Mesenchymal stem cell (in vitro differentiated cells and primary cell): ENCODE results near the gene PKP2.

Experiments
- DNase-seq: peaks from one replicate; pipeline ENCODE4 v3.0.0-alpha.2; 2013
- H2AFZ ChIP-seq: one replicate; pipeline ENCODE4 v1.6.1; 2013; ENCODE audit warnings: low read depth, mild to moderate bottlenecking, control low read depth, inconsistent platforms, low read length, moderate library complexity
- H2AK5ac ChIP-seq: 2 replicates; pipeline ENCODE4 v1.6.1; 2013; ENCODE audit warnings: low read length, moderate library complexity, mild to moderate bottlenecking, inconsistent platforms; ENCODE audit not compliant: severe bottlenecking
- H2BK120ac ChIP-seq: one replicate; pipeline ENCODE4 v1.6.1; 2013; ENCODE audit warnings: low read depth, mild to moderate bottlenecking, inconsistent platforms, low read length, moderate library complexity
- H2BK12ac ChIP-seq, 2 experiments: one replicate each; pipeline ENCODE4 v1.6.1; 2013; ENCODE audit warnings: inconsistent platforms in 2 of 2, low read length in 2 of 2, mild to moderate bottlenecking in 2 of 2, moderate library complexity in 2 of 2, control low read depth in 1 of 2
- H2BK15ac ChIP-seq: one replicate; pipeline ENCODE4 v1.6.1; 2013; ENCODE audit warnings: mild to moderate bottlenecking, low read depth, inconsistent platforms; ENCODE audit not compliant: poor library complexity, severe bottlenecking
- H2BK5ac ChIP-seq: 2 replicates; pipeline ENCODE4 v1.6.1; 2013; ENCODE audit warnings: low read depth, mild to moderate bottlenecking, low read length, control low read depth, inconsistent platforms; ENCODE audit not compliant: poor library complexity, severe bottlenecking
- H3K14ac ChIP-seq, 2 experiments: one replicate each; pipeline ENCODE4 v1.6.1; 2013; ENCODE audit warnings: inconsistent platforms in 2 of 2, low read length in 2 of 2, control low read depth in 1 of 2, mild to moderate bottlenecking in 1 of 2, moderate library complexity in 1 of 2
- H3K18ac ChIP-seq, 2 experiments: one replicate each; pipeline ENCODE4 v1.6.1; 2013; ENCODE audit warnings: inconsistent platforms in 2 of 2, low read length in 2 of 2, control low read depth in 1 of 2, low read depth in 1 of 2, mild to moderate bottlenecking in 1 of 2
- H3K23ac ChIP-seq, 2 experiments: one replicate each; pipeline ENCODE4 v1.6.1; 2013; ENCODE audit warnings: inconsistent platforms in 2 of 2, low read length in 2 of 2, mild to moderate bottlenecking in 2 of 2, moderate library complexity in 2 of 2, control low read depth in 1 of 2
- H3K27ac ChIP-seq: 2 replicates; pipeline ENCODE4 v1.5.1; 2013; ENCODE audit warnings: mild to moderate bottlenecking, moderate library complexity, low read length, control low read depth, inconsistent platforms; ENCODE audit not compliant: poor library complexity, severe bottlenecking
- H3K27me3 ChIP-seq, 2 experiments: 2 replicates each; pipeline versions ENCODE4 v1.6.1 to v1.7.0; 2013; ENCODE audit warnings: low read length in 2 of 2, mild to moderate bottlenecking in 2 of 2, moderate library complexity in 2 of 2, control low read depth in 1 of 2, inconsistent platforms in 1 of 2; ENCODE audit not compliant: control insufficient read depth in 1 of 2, insufficient read depth in 1 of 2
- H3K36me3 ChIP-seq, 2 experiments: 2 replicates each; pipeline versions ENCODE4 v1.6.1 to v1.7.0; 2013; ENCODE audit warnings: low read length in 2 of 2, control low read depth in 1 of 2, inconsistent platforms in 1 of 2, low read depth in 1 of 2, mild to moderate bottlenecking in 1 of 2; ENCODE audit not compliant: insufficient read depth in 2 of 2, control insufficient read depth in 1 of 2
- H3K4ac ChIP-seq, 2 experiments: one replicate each; pipeline ENCODE4 v1.6.1; 2013; ENCODE audit warnings: inconsistent platforms in 2 of 2, low read length in 2 of 2, mild to moderate bottlenecking in 2 of 2, moderate library complexity in 2 of 2, control low read depth in 1 of 2, low read depth in 1 of 2
- H3K4me1 ChIP-seq: 2 replicates; pipeline ENCODE4 v1.6.1; 2013; ENCODE audit warnings: low read depth, low read length, control low read depth; ENCODE audit not compliant: control insufficient read depth, insufficient read depth
- H3K4me2 ChIP-seq: 2 replicates; pipeline ENCODE4 v1.6.1; 2013; ENCODE audit warnings: low read length, mild to moderate bottlenecking, inconsistent platforms; ENCODE audit not compliant: poor library complexity, severe bottlenecking
- H3K4me3 ChIP-seq, 2 experiments: 2 replicates each; pipeline versions ENCODE4 v1.5.1 to v1.7.0; 2013; ENCODE audit warnings: low read length in 2 of 2, mild to moderate bottlenecking in 2 of 2, control low read depth in 1 of 2, low read depth in 1 of 2; ENCODE audit not compliant: insufficient read depth in 1 of 2
- H3K79me1 ChIP-seq: replicated peaks from 2 replicates; pipeline ENCODE4 v1.6.1; 2013; ENCODE audit warnings: mild to moderate bottlenecking, control low read depth, low read length, inconsistent platforms; ENCODE audit not compliant: poor library complexity, severe bottlenecking
- H3K9ac ChIP-seq: 2 replicates; pipeline ENCODE4 v1.7.0; 2013; ENCODE audit warnings: mild to moderate bottlenecking, low read length, moderate library complexity
- H3K9me3 ChIP-seq: 2 replicates; pipeline ENCODE4 v1.7.0; 2013; ENCODE audit warnings: mild to moderate bottlenecking, low read length; ENCODE audit not compliant: control insufficient read depth
- H4K8ac ChIP-seq: one replicate; pipeline ENCODE4 v1.6.1; 2013; ENCODE audit warnings: inconsistent platforms, mild to moderate bottlenecking, low read length, moderate library complexity
- H4K91ac ChIP-seq: one replicate; pipeline ENCODE4 v1.6.1; 2013; ENCODE audit warnings: mild to moderate bottlenecking, low read length, inconsistent platforms
- WGBS: methylation state at CpG from one replicate; pipeline ENCODE4 v1.1.7; 2013; ENCODE audit warnings: mixed read lengths; 5-methylcytosine and 5-hydroxymethylcytosine counted together

Gene PKP2

GRCh38 chr12:32906399-32907165 is 10.0 kb upstream of the PKP2 start:
- Histone ChIP-seq H3K9me3 (no peaks in the 10 kb centered on the region), H3K23ac (no peak overlapping the region)

DNA sequence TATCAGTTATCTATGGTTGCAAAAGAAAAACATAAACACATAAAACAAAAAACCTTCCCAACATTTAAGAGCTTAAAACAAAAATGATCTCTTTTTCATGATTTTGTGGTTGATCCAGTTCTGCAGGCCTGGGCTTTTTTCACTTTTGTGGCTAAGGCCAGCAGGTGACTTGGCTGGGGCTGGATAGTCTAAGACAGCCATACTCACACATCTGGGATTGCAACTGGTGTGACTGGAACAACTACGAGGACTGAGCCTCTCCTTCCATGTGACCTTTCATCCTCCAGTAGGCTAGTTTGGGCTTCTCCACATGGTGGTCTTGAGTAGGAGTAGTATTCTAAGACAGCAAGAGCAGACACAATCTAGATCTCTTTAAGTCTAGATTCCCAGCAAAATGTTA is 7.2 kb upstream of the PKP2 start:
- Histone ChIP-seq H3K4me2 (no peak overlapping the region), H3K23ac (no peak overlapping the region), H3K4me3 (no peak overlapping the region), H3K4ac (no peak overlapping the region), H3K79me1 (no peaks in the 10 kb centered on the region), H2BK15ac (no peak overlapping the region), H3K9me3 (no peaks in the 10 kb centered on the region), H2BK12ac (no peak overlapping the region), H4K8ac (no peak overlapping the region), H3K4me1 (peaks cover 1% of the 10 kb centered on the region), H2AFZ (no peak overlapping the region), H3K9ac (no peak overlapping the region), H3K27ac (no peak overlapping the region), H2AK5ac (no peak overlapping the region), H3K14ac (no peak overlapping the region), H2BK5ac (no peak overlapping the region), H2BK120ac (no peak overlapping the region), H3K18ac (no peak overlapping the region), H3K36me3 (no peaks in the 10 kb centered on the region), H4K91ac (peak overlapping the region; percentile 65), H3K27me3 (peaks cover 0 to 1% of the 10 kb centered on the region in 2 experiments)
- WGBS, result no CpG with 5 or more reads among the region's 1 CpG
- DNase-seq, result no peak

More at GRCh38 chr12:32906399-32907165, 10.0 kb upstream of the PKP2 start:
- H3K27ac ChIP-seq, result no peak overlapping the region
- no peak overlapping the region for H2AFZ ChIP-seq
- no peak overlapping the region for H2BK120ac ChIP-seq
- no peak overlapping the region for H3K4ac ChIP-seq
- WGBS, result 93% methylated on average over 6 of the region's 9 CpGs
- no peak overlapping the region for H3K4me3 ChIP-seq
- H2AK5ac ChIP-seq, result no peak overlapping the region
- no peak overlapping the region for H2BK5ac ChIP-seq
- H2BK15ac ChIP-seq, result no peak overlapping the region
- no peak overlapping the region for H3K14ac ChIP-seq
- H3K9ac ChIP-seq, result no peak overlapping the region
- no peak overlapping the region for H4K8ac ChIP-seq
- no peak overlapping the region for H3K4me2 ChIP-seq
- H3K18ac ChIP-seq, result no peak overlapping the region
- no peaks in the 10 kb centered on the region for H3K27me3 ChIP-seq
- no peaks in the 10 kb centered on the region for H3K36me3 ChIP-seq
- DNase-seq, result no peak
- H4K91ac ChIP-seq, result no peak overlapping the region
- no peaks in the 10 kb centered on the region for H3K79me1 ChIP-seq
- peaks cover 1% of the 10 kb centered on the region for H3K4me1 ChIP-seq
- H2BK12ac ChIP-seq, result no peak overlapping the region

- H3K14ac ChIP-seq, result no peak overlapping the region
- no peak overlapping the region for H3K18ac ChIP-seq
- H2BK5ac ChIP-seq, result no peak overlapping the region
- no peak overlapping the region for H3K27ac ChIP-seq
- H2AK5ac ChIP-seq, result no peak overlapping the region
- peaks cover 1% of the 10 kb centered on the region for H3K4me1 ChIP-seq
- no peak overlapping the region for H3K4me2 ChIP-seq
- H4K91ac ChIP-seq, result no peak overlapping the region
- no peak overlapping the region for H3K4ac ChIP-seq
- no CpG with 5 or more reads among the region's 1 CpG for WGBS
- no peak overlapping the region for H3K9ac ChIP-seq
- no peak overlapping the region for H2BK120ac ChIP-seq
- no peak overlapping the region for H3K23ac ChIP-seq
- H3K27me3 ChIP-seq, result peaks cover 0 to 5% of the 10 kb centered on the region in 2 experiments
- H2AFZ ChIP-seq, result no peak overlapping the region
- H3K4me3 ChIP-seq, result no peak overlapping the region
- no peak for DNase-seq
- H3K9me3 ChIP-seq, result no peaks in the 10 kb centered on the region
- H4K8ac ChIP-seq, result no peak overlapping the region
- H2BK12ac ChIP-seq, result no peak overlapping the region
- H3K36me3 ChIP-seq, result no peaks in the 10 kb centered on the region
- H2BK15ac ChIP-seq, result no peak overlapping the region
- H3K79me1 ChIP-seq, result no peaks in the 10 kb centered on the region
Measured at GRCh38 chr12:32903318-32903717, 6.7 kb upstream of the PKP2 start.

GRCh38 chr12:32902287-32902997 is 5.9 kb upstream of the PKP2 start:
- H3K4me2 ChIP-seq, result no peak overlapping the region
- H2BK12ac ChIP-seq, result no peak overlapping the region
- no peak overlapping the region for H2BK120ac ChIP-seq
- no peaks in the 10 kb centered on the region for H3K36me3 ChIP-seq
- H3K27me3 ChIP-seq, result peaks cover 0 to 14% of the 10 kb centered on the region in 2 experiments
- WGBS, result 94% methylated on average over 3 of the region's 4 CpGs
- H3K79me1 ChIP-seq, result no peaks in the 10 kb centered on the region
- H3K23ac ChIP-seq, result no peak overlapping the region
- H3K4me3 ChIP-seq, result no peak overlapping the region
- no peak overlapping the region for H4K8ac ChIP-seq
- H3K4ac ChIP-seq, result no peak overlapping the region
- no peak overlapping the region for H3K14ac ChIP-seq
- no peak overlapping the region for H2BK15ac ChIP-seq
- H3K4me1 ChIP-seq, result peaks cover 1% of the 10 kb centered on the region
- no peak overlapping the region for H3K9ac ChIP-seq
- H3K9me3 ChIP-seq, result no peaks in the 10 kb centered on the region
- no peak for DNase-seq
- no peak overlapping the region for H4K91ac ChIP-seq
- H2AK5ac ChIP-seq, result peak overlapping the region; percentile 22
- H3K18ac ChIP-seq, result no peak overlapping the region
- no peak overlapping the region for H2AFZ ChIP-seq
- H2BK5ac ChIP-seq, result no peak overlapping the region
- H3K27ac ChIP-seq, result no peak overlapping the region
